ENCODE results near the gene KRTAP27-1. TPM values are rescaled to one million over a fixed set of nuclear protein-coding genes. Genes with fewer than 3 reads are reported as not detected.

KRTAP27-1 gene
- total RNA-seq (2021; ENCODE audit: unreplicated experiment) = not detected
- not detected for polyA plus RNA-seq (2012; ENCODE audit: insufficient read length)
- not detected for Bru-seq, nascent RNA
- BruChase-seq, experiment 1, labeled RNA remaining after a 2-hour chase = not detected
- BruChase-seq, experiment 2, labeled RNA remaining after a 6-hour chase = not detected
- long read RNA-seq = 0 reads

- in situ Hi-C loops (cut with HindIII; ENCODE audit: low pct_unique_long_range_greater_than_20kb, low sequenced_read_pairs) = no loop called here
- ChIA-PET POLR2A (no interaction called here), CTCF (no interaction called here)
- ATAC-seq (no peak), DNase-seq (ENCODE audit: low read depth, low spot score) (no peak)
- TF ChIP-seq POLR2AphosphoS5 (IDR thresholded peaks at IDR 0.05; ENCODE audit: low read depth, low read length) (no peak), TCF7L2 (IDR thresholded peaks at IDR 0.05; ENCODE audit: low read depth, low read length) (no peak)
- BruUV-seq (replicated peaks) = no TSS peak
- no peaks in the 10 kb centered on the region for H3K9me3 ChIP-seq (ENCODE audit: control insufficient read depth, insufficient read depth, low read depth, low read length)
- no peaks in the 10 kb centered on the region for H3K27me3 ChIP-seq (ENCODE audit: control insufficient read depth, insufficient read depth, low read length)
- H3K4me1 ChIP-seq (ENCODE audit: control insufficient read depth, insufficient read depth, low read length) = no peaks in the 10 kb centered on the region
- no peak within 1 kb of the TSS for H3K27ac ChIP-seq (ENCODE audit: low read length)
- no peaks in the 10 kb centered on the region for H3K36me3 ChIP-seq (ENCODE audit: control insufficient read depth, insufficient read depth, low read length)
- intact Hi-C loops (cut with micrococcal nuclease; ENCODE audit: unreplicated experiment) = no loop called here
- no peak within 1 kb of the TSS for H3K4me3 ChIP-seq (ENCODE audit: low read depth in 2 of 2, low read length in 2 of 2)
These were observed at the start of gene KRTAP27-1 for GRCh38 chr21:30337276-30337744. KRTAP27-1 (minus strand) TSS chr21:30337694; CDS start chr21:30337668, 26 bp downstream.

- Histone ChIP-seq H3K9me3 (ENCODE audit: control insufficient read depth, insufficient read depth, low read depth, low read length) (no peaks in the 10 kb centered on the region), H3K27ac (ENCODE audit: low read length) (no peak overlapping the region), H3K4me1 (ENCODE audit: control insufficient read depth, insufficient read depth, low read length) (no peaks in the 10 kb centered on the region), H3K36me3 (ENCODE audit: control insufficient read depth, insufficient read depth, low read length) (no peaks in the 10 kb centered on the region), H3K4me3 (ENCODE audit: low read depth in 2 of 2, low read length in 2 of 2) (no peak overlapping the region), H3K27me3 (ENCODE audit: control insufficient read depth, insufficient read depth, low read length) (no peaks in the 10 kb centered on the region)
- no TSS peak for BruUV-seq (replicated peaks)
- ATAC-seq (no peak), DNase-seq (ENCODE audit: low read depth, low spot score) (no peak)
- in situ Hi-C loops (cut with HindIII; ENCODE audit: low pct_unique_long_range_greater_than_20kb, low sequenced_read_pairs) (no loop called here), intact Hi-C loops (cut with micrococcal nuclease; ENCODE audit: unreplicated experiment) (no loop called here)
- POLR2A ChIA-PET = no interaction called here
- TF ChIP-seq REST (IDR thresholded peaks at IDR 0.05; ENCODE audit: insufficient read depth in 1 of 2, low read depth in 2 of 2, low read length in 1 of 2) (no peak), TCF7L2 (IDR thresholded peaks at IDR 0.05; ENCODE audit: low read depth, low read length) (no peak), CTCF (IDR thresholded peaks at IDR 0.05) (no peak), POLR2AphosphoS5 (IDR thresholded peaks at IDR 0.05; ENCODE audit: low read depth, low read length) (no peak), SIN3A (IDR thresholded peaks at IDR 0.05; ENCODE audit: borderline replicate concordance, insufficient read depth, low read depth, low read length) (no peak)
- CTCF ChIA-PET = no interaction called here
These were observed 44.7 kb upstream of the KRTAP27-1 start for GRCh38 chr21:30382201-30382600.

- H3K9me3 ChIP-seq (ENCODE audit: control insufficient read depth, insufficient read depth, low read depth, low read length) = no peaks in the 10 kb centered on the region
- no TSS peak for BruUV-seq (replicated peaks)
- H3K27ac ChIP-seq (ENCODE audit: low read length) = no peak within 1 kb of the TSS
- H3K4me3 ChIP-seq (ENCODE audit: low read depth in 2 of 2, low read length in 2 of 2) = no peak within 1 kb of the TSS
- DNase-seq (ENCODE audit: low read depth, low spot score) (no peak), ATAC-seq (no peak)
- in situ Hi-C loops (cut with HindIII; ENCODE audit: low pct_unique_long_range_greater_than_20kb, low sequenced_read_pairs) (no loop called here), intact Hi-C loops (cut with micrococcal nuclease; ENCODE audit: unreplicated experiment) (no loop called here)
- H3K4me1 ChIP-seq (ENCODE audit: control insufficient read depth, insufficient read depth, low read length) = no peaks in the 10 kb centered on the region
- ChIA-PET POLR2A (no interaction called here), CTCF (no interaction called here)
- TF ChIP-seq CTCF (IDR thresholded peaks at IDR 0.05) = no peak
- TF ChIP-seq SIN3A (IDR thresholded peaks at IDR 0.05; ENCODE audit: borderline replicate concordance, insufficient read depth, low read depth, low read length) = no peak
- TF ChIP-seq REST (IDR thresholded peaks at IDR 0.05; ENCODE audit: insufficient read depth in 1 of 2, low read depth in 2 of 2, low read length in 1 of 2) = no peak
- TF ChIP-seq POLR2AphosphoS5 (IDR thresholded peaks at IDR 0.05; ENCODE audit: low read depth, low read length) = no peak
- no peak for TF ChIP-seq TCF7L2 (IDR thresholded peaks at IDR 0.05; ENCODE audit: low read depth, low read length)
- H3K36me3 ChIP-seq (ENCODE audit: control insufficient read depth, insufficient read depth, low read length) = no peaks in the 10 kb centered on the region
- no peaks in the 10 kb centered on the region for H3K27me3 ChIP-seq (ENCODE audit: control insufficient read depth, insufficient read depth, low read length)
These were observed 34.8 kb upstream of the KRTAP27-1 start, which contains the start of gene KRTAP13-2 for GRCh38 chr21:30372139-30372770. KRTAP13-2 (minus strand) TSS chr21:30372271; CDS start chr21:30372213, 58 bp downstream.

Measured in Panc1 (cell line).